ENCODE measurements around the gene WBP1. TPM values are rescaled to one million over a fixed set of nuclear protein-coding genes. Genes with fewer than 3 reads are reported as not detected.
"Not testable (repeated sequence)": the region's sequence is repeated elsewhere in the genome, so short reads cannot be mapped to it uniquely, and the experiment has no call there.

WBP1 gene
- total RNA-seq, 6 experiments from 2014 or later = 51.0 to 73.1 (median 56.7) TPM

DNA sequence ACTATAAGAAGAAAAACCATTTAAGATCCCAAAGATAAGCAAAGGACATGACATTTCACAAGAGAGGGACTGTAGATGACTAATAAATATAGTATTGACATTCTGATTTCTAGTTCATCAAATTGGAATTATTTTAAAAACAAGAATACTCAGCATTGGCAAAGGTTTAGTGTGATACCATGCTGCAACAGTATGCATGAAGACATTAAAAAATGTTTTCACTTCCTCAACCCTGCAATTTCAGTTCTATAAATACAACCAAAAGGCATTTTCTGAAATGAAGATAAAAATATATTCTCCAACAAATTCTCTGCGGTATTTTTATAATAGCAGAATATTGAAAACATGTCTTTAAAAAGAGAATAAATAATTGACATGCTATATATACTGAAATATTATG lies 38.9 kb upstream of the WBP1 start:
- Mint-ChIP-seq H3K36me3 (ENCODE audit: low read depth) (0 out of 2 replicates have a peak, but pooled peaks cover under 1% of the 10 kb centered on the region), H3K27ac (no peak overlapping the region), H3K9me3 (no peaks in the 10 kb centered on the region), H3K27me3 (ENCODE audit: insufficient read depth) (no peaks in the 10 kb centered on the region; the same call in 1 of the 2 replicates), H3K4me1 (ENCODE audit: low read depth) (peaks cover 26% of the 10 kb centered on the region), H3K4me3 (no peak overlapping the region)
- DNase-seq = no peak
- TF ChIP-seq, protein P1, sequence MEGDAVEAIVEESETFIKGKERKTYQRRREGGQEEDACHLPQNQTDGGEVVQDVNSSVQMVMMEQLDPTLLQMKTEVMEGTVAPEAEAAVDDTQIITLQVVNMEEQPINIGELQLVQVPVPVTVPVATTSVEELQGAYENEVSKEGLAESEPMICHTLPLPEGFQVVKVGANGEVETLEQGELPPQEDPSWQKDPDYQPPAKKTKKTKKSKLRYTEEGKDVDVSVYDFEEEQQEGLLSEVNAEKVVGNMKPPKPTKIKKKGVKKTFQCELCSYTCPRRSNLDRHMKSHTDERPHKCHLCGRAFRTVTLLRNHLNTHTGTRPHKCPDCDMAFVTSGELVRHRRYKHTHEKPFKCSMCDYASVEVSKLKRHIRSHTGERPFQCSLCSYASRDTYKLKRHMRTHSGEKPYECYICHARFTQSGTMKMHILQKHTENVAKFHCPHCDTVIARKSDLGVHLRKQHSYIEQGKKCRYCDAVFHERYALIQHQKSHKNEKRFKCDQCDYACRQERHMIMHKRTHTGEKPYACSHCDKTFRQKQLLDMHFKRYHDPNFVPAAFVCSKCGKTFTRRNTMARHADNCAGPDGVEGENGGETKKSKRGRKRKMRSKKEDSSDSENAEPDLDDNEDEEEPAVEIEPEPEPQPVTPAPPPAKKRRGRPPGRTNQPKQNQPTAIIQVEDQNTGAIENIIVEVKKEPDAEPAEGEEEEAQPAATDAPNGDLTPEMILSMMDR (IDR thresholded peaks at IDR 0.05) = no peak

DNA sequence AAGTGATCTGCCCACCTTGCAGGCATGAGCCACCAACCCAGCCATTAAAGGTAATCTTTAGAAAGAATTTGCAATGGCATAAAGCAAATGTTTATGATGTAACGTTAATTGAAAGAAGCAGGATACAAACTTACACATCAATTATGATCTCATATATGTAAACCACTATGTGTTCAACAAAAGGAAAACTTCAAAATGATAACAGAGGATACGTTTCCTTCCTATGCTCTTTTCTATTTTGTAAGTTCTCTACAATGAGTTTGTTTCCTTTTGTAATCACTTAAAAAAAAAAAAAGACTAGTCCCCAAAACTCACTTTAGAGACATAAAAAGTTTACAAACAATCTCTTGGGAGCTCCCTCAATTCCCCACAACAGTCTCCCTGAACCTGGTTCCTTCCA lies 38.2 kb upstream of the WBP1 start:
- Mint-ChIP-seq H3K9me3 (no peaks in the 10 kb centered on the region), H3K27me3 (ENCODE audit: insufficient read depth) (no peaks in the 10 kb centered on the region; the same call in 1 of the 2 replicates), H3K36me3 (ENCODE audit: low read depth) (peaks cover 7% of the 10 kb centered on the region; the same call in 1 of the 2 replicates), H3K4me3 (peak overlapping the region; percentile 11; the same call in 1 of the 2 replicates), H3K4me1 (ENCODE audit: low read depth) (peaks cover 33% of the 10 kb centered on the region), H3K27ac (peak overlapping the region; percentile 13)
- DNase-seq = no peak
- TF ChIP-seq, protein P1 (IDR thresholded peaks at IDR 0.05) = no peak

DNA sequence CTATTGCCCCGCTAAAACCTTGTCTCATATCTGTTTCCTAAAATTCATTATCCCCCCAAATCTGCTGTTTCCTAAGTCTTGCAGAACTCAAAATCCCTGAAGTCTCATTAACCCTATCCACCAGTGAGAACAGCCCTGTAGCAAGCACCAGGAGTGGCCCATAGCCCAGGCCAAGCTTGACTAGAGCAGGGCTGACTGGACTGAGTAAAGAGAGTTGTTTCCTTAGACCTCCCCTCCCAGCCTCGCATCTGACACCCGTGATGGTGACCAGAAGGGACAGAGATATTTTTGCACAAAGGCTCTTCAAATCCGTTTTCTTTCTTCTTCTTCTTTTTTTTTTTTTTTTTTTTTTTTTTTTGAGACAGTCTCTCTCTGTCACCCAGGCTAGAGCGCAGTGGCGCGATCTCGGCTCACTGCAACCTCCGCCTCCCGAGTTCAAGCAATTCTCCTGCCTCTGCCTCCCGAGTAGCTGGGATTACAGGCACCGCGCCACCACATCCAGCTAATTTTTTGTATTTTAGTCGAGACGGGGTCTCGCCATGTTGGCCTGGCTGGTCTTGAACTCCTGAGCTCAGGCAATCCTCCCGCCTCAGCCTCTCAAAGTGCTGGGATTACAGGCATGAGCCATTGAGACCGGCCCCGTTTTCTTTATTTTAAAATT lies 37.7 kb upstream of the WBP1 start:
- H3K27ac Mint-ChIP-seq = peak overlapping the region; percentile 98
- peaks cover 38% of the 10 kb centered on the region for H3K4me1 Mint-ChIP-seq (ENCODE audit: low read depth)
- DNase-seq; H3K36me3 Mint-ChIP-seq (ENCODE audit: low read depth); H3K27me3 Mint-ChIP-seq (ENCODE audit: insufficient read depth); H3K9me3 Mint-ChIP-seq: not testable (repeated sequence)
- H3K4me3 Mint-ChIP-seq = peak overlapping the region; percentile 98

DNA sequence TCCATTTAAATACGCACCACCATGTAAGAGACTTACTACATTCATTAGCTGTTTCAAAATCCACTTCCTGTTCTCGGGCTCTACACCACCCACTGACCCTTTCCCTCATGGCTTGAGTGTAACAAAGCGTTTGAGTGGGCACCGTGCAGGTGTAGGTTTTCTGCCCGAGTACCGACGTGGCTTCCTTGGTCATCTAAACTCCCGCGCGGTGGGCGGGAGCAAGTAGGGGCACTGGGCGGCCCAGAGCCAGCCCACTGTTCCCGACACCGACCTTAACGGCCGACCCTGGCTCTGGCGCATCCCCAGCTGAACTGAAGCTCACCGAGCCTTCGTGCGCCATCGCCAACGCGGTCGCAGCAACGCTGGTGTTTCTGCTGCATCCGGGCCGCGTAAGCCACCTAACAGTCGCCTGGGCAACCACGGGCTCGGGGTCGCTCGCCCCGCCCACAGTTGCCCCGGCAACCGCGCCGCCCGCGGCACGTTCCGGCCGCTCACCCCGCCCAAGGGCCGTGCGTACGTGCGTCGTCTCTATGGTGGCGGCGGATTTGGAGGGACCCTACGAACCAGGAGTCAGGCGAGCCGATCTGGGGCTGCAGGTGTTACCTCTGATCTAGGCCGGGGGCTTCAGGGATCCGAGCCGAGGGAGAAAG lies 36.9 kb upstream of the WBP1 start, which contains the start of the genes C2orf81 and WDR54:
Gene C2orf81, minus strand, starts transcription at position 399 of the 650 bp plus-strand sequence. Its CDS starts 59 bp downstream, at position 340.
Gene WDR54, plus strand, starts transcription at position 510 of the 650 bp plus-strand sequence. CDS start 424 bp downstream, outside the sequence.
- H3K9me3 Mint-ChIP-seq = no peaks in the 10 kb centered on the region
- DNase-seq = peak; percentile 87
- H3K4me1 Mint-ChIP-seq (ENCODE audit: low read depth) = peaks cover 41% of the 10 kb centered on the region
- H3K4me3 Mint-ChIP-seq = peak within 1 kb of the TSS; percentile 98
- H3K27me3 Mint-ChIP-seq (ENCODE audit: insufficient read depth) = no peaks in the 10 kb centered on the region; the same call in 1 of the 2 replicates
- H3K27ac Mint-ChIP-seq = peak within 1 kb of the TSS; percentile 98
- TF ChIP-seq, protein P1 (IDR thresholded peaks at IDR 0.05) = no peak
- H3K36me3 Mint-ChIP-seq (ENCODE audit: low read depth) = peaks cover 15% of the 10 kb centered on the region

DNA sequence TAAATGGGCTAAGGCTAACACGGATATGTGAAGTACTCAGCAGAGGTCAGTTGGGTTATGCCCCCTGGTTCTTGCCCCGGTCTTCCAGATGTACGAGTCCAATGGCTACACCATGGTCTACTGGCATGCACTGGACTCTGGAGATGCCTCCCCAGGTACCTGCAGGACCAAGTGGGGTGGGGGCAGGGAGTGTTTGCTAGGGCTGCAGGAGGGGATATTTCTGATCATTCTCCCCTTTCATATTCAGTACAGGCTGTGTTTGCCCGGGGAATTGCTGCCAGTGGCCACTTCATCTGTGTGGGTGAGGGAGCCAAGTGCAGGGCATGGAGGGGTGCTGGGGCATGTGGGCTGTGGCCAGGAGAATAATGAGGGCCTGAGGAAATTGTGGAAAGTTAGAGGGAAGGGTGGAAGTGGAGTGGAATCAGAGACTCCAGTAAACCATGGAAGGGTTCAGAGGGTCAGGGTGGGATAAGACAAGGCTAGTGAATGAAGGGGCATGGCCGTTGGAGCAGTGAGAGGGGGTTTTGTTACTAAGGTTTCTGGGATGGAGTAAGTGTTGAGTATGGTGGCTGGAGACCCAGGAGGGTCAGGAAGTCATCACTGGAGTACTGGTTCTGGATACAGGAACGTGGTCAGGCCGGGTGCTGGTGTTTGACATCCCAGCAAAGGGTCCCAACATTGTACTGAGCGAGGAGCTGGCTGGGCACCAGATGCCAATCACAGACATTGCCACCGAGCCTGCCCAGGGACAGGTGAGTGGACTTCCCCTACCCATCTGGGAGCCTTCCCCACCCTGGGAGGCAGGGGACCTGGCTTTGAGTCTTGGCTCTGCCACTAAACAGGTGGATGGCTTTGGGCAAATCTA lies 34.8 kb upstream of the WBP1 start:
- Mint-ChIP-seq H3K27ac (peak overlapping the region; percentile 12; the same call in 1 of the 2 replicates), H3K9me3 (no peaks in the 10 kb centered on the region), H3K4me3 (peak overlapping the region; percentile 98; the same call in 1 of the 2 replicates), H3K4me1 (ENCODE audit: low read depth) (peaks cover 46% of the 10 kb centered on the region), H3K27me3 (ENCODE audit: insufficient read depth) (no peaks in the 10 kb centered on the region; the same call in 1 of the 2 replicates), H3K36me3 (ENCODE audit: low read depth) (peaks cover 15% of the 10 kb centered on the region)
- TF ChIP-seq, protein P1 (IDR thresholded peaks at IDR 0.05) = no peak
- DNase-seq = no peak
